GM12878 (cell line): Measurements from ENCODE around the gene ERVMER34-1. TPM values are rescaled to one million over a fixed set of nuclear protein-coding genes. Genes with fewer than 3 reads are reported as not detected.

Experiments used
- ATAC-seq: fragments of 200-7000 bp; cut with Tn5 transposase; 3 replicates; pipeline ENCODE4 v1.9.1; 2020; ENCODE audit warnings: mild to moderate bottlenecking, moderate library complexity
- BruUV-seq: library from RNA; stranded (reverse); fragments of 400-500 nt; replicated peaks from 2 replicates; lab custom pipeline; 2021; lab: Mats Ljungman, UMichigan
- CTCF ChIA-PET: fragments of 300-600 bp; sonication (Branson Sonifier 250); formaldehyde crosslinking; extraction: SDS; loops from one replicate; lab custom pipeline; 2021; ENCODE audit warnings: inconsistent platforms; lab: Yijun Ruan, JAX
- POLR2A ChIA-PET: fragments of 350-600 bp; formaldehyde crosslinking; extraction: SDS; loops from one replicate; lab custom pipeline; 2021; ENCODE audit warnings: inconsistent platforms; lab: Charles Lee
- RAD21 ChIA-PET: fragments of 300-600 bp; sonication (Branson Sonifier 250); formaldehyde crosslinking; loops from one replicate; lab custom pipeline; 2023; ENCODE audit warnings: antibody characterized with exemption; ENCODE audit not compliant: unreplicated experiment; lab: Charles Lee
- SMC1A ChIA-PET: fragments of 300-600 bp; sonication (Branson Sonifier 250); formaldehyde crosslinking; loops from one replicate; lab custom pipeline; 2023; ENCODE audit not compliant: unreplicated experiment, uncharacterized antibody; lab: Charles Lee
- DNase-seq: peaks from one replicate; pipeline ENCODE4 v3.0.0-alpha.2; 2011; ENCODE audit warnings: low read depth, low spot score
- FAIRE-seq: peaks from 3 replicates; lab custom pipeline; 2011; peaks lifted over from hg19 to GRCh38; lab: Jason Lieb, UNC
- H2AFZ ChIP-seq: 2 replicates; pipeline ENCODE4 v1.6.0; 2011; ENCODE audit warnings: low read depth, low read length, control low read depth; ENCODE audit not compliant: control insufficient read depth
- H3K27ac ChIP-seq: 2 replicates; pipeline ENCODE4 v1.5.1; 2011; ENCODE audit warnings: control low read depth; ENCODE audit not compliant: control insufficient read depth, insufficient read depth
- H3K27me3 ChIP-seq, 2 experiments: replicated peaks in 1 of 2; 2 replicates each; pipeline versions ENCODE4 v1.6.0 to v1.6.1; 2011; ENCODE audit warnings: low read length in 1 of 2; ENCODE audit not compliant: control insufficient read depth in 2 of 2, insufficient read depth in 2 of 2
- H3K36me3 ChIP-seq, 2 experiments: 2 replicates each; pipeline ENCODE4 v1.5.1; 2011; ENCODE audit warnings: low read length in 1 of 2; ENCODE audit not compliant: control insufficient read depth in 2 of 2, insufficient read depth in 2 of 2
- H3K4me1 ChIP-seq: 2 replicates; pipeline ENCODE4 v1.6.1; 2011; ENCODE audit warnings: mild to moderate bottlenecking, low read length, moderate library complexity, mixed read lengths; ENCODE audit not compliant: control insufficient read depth, insufficient read depth
- H3K4me2 ChIP-seq: 2 replicates; pipeline ENCODE4 v1.6.0; 2011; ENCODE audit warnings: control low read depth; ENCODE audit not compliant: control insufficient read depth, insufficient read depth
- H3K4me3 ChIP-seq: fragments of 200-600 bp; sonication (generic); 2 replicates; pipeline ENCODE4 v1.5.1; 2016
- H3K79me2 ChIP-seq: 2 replicates; pipeline ENCODE4 v1.6.0; 2011; ENCODE audit warnings: low read length; ENCODE audit not compliant: control insufficient read depth, insufficient read depth
- H3K9ac ChIP-seq: 2 replicates; pipeline ENCODE4 v1.8.0; 2011; ENCODE audit warnings: low read length, control low read depth, mixed read lengths; ENCODE audit not compliant: control insufficient read depth, insufficient read depth
- H3K9me3 ChIP-seq: replicated peaks from 3 replicates; pipeline ENCODE4 v1.5.1; 2011; ENCODE audit warnings: mild to moderate bottlenecking, low read length; ENCODE audit not compliant: control insufficient read depth, insufficient read depth
- H4K20me1 ChIP-seq: 2 replicates; pipeline ENCODE4 v1.6.0; 2011; ENCODE audit not compliant: control insufficient read depth, insufficient read depth
- BMI1 ChIP-seq: fragments of 450-650 bp; IDR thresholded peaks from 2 replicates; pipeline ENCODE4 v1.6.1; 2016; ENCODE audit warnings: mild to moderate bottlenecking, moderate library complexity, borderline replicate concordance
- CHD2 ChIP-seq: IDR thresholded peaks from 2 replicates; pipeline ENCODE4 v1.6.1; 2011; ENCODE audit warnings: low read depth, low read length, improper control_type of control experiment, borderline replicate concordance
- CREM ChIP-seq: IDR thresholded peaks from 2 replicates; pipeline ENCODE4 v1.6.1; 2014; ENCODE audit warnings: antibody characterized with exemption, low read depth
- DPF2 ChIP-seq: fragments of 450-650 bp; IDR thresholded peaks from 2 replicates; pipeline ENCODE4 v1.6.1; 2017; ENCODE audit warnings: mild to moderate bottlenecking
- EED ChIP-seq: sonication (generic); IDR thresholded peaks from 2 replicates; pipeline ENCODE4 v1.6.1; 2016; ENCODE audit warnings: antibody characterized with exemption, low read depth
- FOXK2 ChIP-seq: fragments of 450-650 bp; IDR thresholded peaks from 2 replicates; pipeline ENCODE4 v1.6.1; 2017; ENCODE audit warnings: mild to moderate bottlenecking, moderate library complexity
- PAX5 ChIP-seq: IDR thresholded peaks from 2 replicates; pipeline ENCODE4 v1.6.1; 2011; ENCODE audit warnings: low read depth, low read length, borderline replicate concordance
- PAX8 ChIP-seq: fragments of 450-650 bp; IDR thresholded peaks from 2 replicates; pipeline ENCODE4 v1.6.1; 2017; ENCODE audit warnings: mild to moderate bottlenecking, moderate library complexity
- POLR2A ChIP-seq: IDR thresholded peaks from 2 replicates; pipeline ENCODE4 v1.6.1; 2011; ENCODE audit warnings: low read depth, mild to moderate bottlenecking, low read length
- RAD21 ChIP-seq: IDR thresholded peaks from 2 replicates; pipeline ENCODE4 v1.6.1; 2011; ENCODE audit warnings: mild to moderate bottlenecking, low read depth, low read length, moderate library complexity; ENCODE audit not compliant: insufficient read depth
- RFX5 ChIP-seq: IDR thresholded peaks from 2 replicates; pipeline ENCODE4 v1.6.1; 2011; ENCODE audit warnings: low read depth, low read length, improper control_type of control experiment
- SUPT20H ChIP-seq: IDR thresholded peaks from 2 replicates; pipeline ENCODE4 v1.6.1; 2011; ENCODE audit warnings: low read depth, mild to moderate bottlenecking, low read length, moderate library complexity, borderline replicate concordance; ENCODE audit not compliant: control insufficient read depth
- SUZ12 ChIP-seq: fragments of 200-600 bp; sonication (generic); IDR thresholded peaks from one replicate; pipeline ENCODE4 v1.6.1; 2018; ENCODE audit warnings: antibody characterized with exemption, mild to moderate bottlenecking; ENCODE audit not compliant: unreplicated experiment
- in situ Hi-C: fragments of 300-500 bp; cut with MboI; formaldehyde crosslinking; loops from 9 replicates; pipeline ENCODE4 v1.14.3; 2018; ENCODE audit warnings: mixed read lengths
- intact Hi-C: fragments of 100-400 bp; cut with micrococcal nuclease; formaldehyde crosslinking; loops from one replicate; pipeline ENCODE4 v1.14.2; 2022; ENCODE audit not compliant: unreplicated experiment
- polyA plus RNA-seq, 11 experiments: library from polyadenylated mRNA; depleted of rRNA in 4 of 11; unstranded in 6 of 11; stranded (reverse) in 5 of 11; fragments of >200 nt; fragmentation: Nextera tagmentation in 4 of 11; fragmentation: Illumina TruSeq in 1 of 11; extraction: Ambion mirVana in 4 of 11; extraction: Trizol in 1 of 11; gene quantifications; 1 replicate in 1 of 11; 2 replicates in 10 of 11; pipeline versions ENCODE4 v1.2.1 to v1.2.3, GENCODE V29; 2011 to 2016; ENCODE audit warnings: inconsistent platforms in 2 of 11, missing spikeins in 2 of 11, low read depth in 1 of 11
- total RNA-seq, 4 experiments: library from RNA; depleted of rRNA in 3 of 4; stranded (reverse); fragments of >200 nt in 3 of 4; fragmentation: Illumina TruSeq in 1 of 4; extraction: Trizol in 1 of 4; gene quantifications; 2 replicates each; pipeline versions ENCODE4 v1.2.1 to v1.2.3, GENCODE V29; 2013 to 2021
- TF ChIP-seq, protein P1 (sequence below): IDR thresholded peaks from 2 replicates; pipeline ENCODE4 v1.6.1; 2011; ENCODE audit warnings: borderline replicate concordance, low read depth, mild to moderate bottlenecking, moderate library complexity, low read length; ENCODE audit not compliant: insufficient read depth, poor library complexity, severe bottlenecking
- TF ChIP-seq, protein P2 (sequence below): fragments of 450-650 bp; IDR thresholded peaks from 2 replicates; pipeline ENCODE4 v1.6.1; 2017; ENCODE audit warnings: mild to moderate bottlenecking, moderate library complexity
- TF ChIP-seq, protein P3 (sequence below): fragments of 450-650 bp; IDR thresholded peaks from 2 replicates; pipeline ENCODE4 v1.6.1; 2017; ENCODE audit warnings: mild to moderate bottlenecking, low read depth, inconsistent platforms; ENCODE audit not compliant: poor library complexity, severe bottlenecking

The ERVMER34-1 gene
- total and polyA plus RNA-seq, 10 of the 15 experiments (the other 5 are each of a cell fraction or from before 2014, with no cell fraction given): not detected

DNA sequence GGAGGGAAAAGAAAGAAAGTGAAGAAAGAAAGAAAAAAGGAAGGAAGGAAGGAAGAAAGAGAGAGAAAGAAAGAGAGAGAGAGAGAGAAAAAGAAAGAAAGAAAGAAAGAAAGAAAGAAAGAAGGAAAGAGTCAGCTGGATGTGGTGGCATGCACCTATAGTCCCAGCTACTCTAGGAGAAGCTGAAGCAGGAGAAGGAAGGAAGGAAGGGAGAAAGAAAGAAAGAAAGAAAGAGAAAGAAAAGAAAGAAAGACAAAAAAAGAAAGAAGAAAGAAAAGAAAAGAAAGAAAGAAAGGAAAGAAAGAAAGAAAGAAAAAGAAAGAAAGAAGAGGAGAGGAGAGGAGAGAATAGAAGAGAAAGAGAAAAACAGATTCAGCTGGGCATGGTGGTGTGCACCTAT, 44.3 kb upstream of the ERVMER34-1 start:
- H3K4me3 ChIP-seq: no peak overlapping the region
- ChIA-PET RAD21 (no interaction called here), CTCF (no interaction called here), POLR2A (interaction anchor here (0.7 kb wide), 1 partner anchor 745 kb away, joined by 3 read pairs; the partner anchor contains the start of gene SPATA18), SMC1A (interaction anchor here (0.7 kb wide), 1 partner anchor 340 kb away, joined by 3 read pairs; no protein-coding TSS in a partner anchor)
- no peaks in the 10 kb centered on the region for H3K9me3 ChIP-seq
- H3K9ac ChIP-seq: no peak overlapping the region
- H3K27me3 ChIP-seq: no peaks in the 10 kb centered on the region
- in situ Hi-C loops (no loop called here), intact Hi-C loops (no loop called here)
- no peak for ATAC-seq
- H4K20me1 ChIP-seq: no peaks in the 10 kb centered on the region
- no peak for FAIRE-seq
- H3K4me1 ChIP-seq: no peaks in the 10 kb centered on the region
- no peak overlapping the region for H2AFZ ChIP-seq
- DNase-seq: no peak
- no peak overlapping the region for H3K4me2 ChIP-seq
- H3K36me3 ChIP-seq: no peaks in the 10 kb centered on the region
- BruUV-seq: no TSS peak
- no peak overlapping the region for H3K27ac ChIP-seq
- H3K79me2 ChIP-seq: no peaks in the 10 kb centered on the region
- TF ChIP-seq, protein P1, sequence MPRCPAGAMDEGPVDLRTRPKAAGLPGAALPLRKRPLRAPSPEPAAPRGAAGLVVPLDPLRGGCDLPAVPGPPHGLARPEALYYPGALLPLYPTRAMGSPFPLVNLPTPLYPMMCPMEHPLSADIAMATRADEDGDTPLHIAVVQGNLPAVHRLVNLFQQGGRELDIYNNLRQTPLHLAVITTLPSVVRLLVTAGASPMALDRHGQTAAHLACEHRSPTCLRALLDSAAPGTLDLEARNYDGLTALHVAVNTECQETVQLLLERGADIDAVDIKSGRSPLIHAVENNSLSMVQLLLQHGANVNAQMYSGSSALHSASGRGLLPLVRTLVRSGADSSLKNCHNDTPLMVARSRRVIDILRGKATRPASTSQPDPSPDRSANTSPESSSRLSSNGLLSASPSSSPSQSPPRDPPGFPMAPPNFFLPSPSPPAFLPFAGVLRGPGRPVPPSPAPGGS: no peak
- TF ChIP-seq POLR2A: no peak
- no peak for TF ChIP-seq BMI1
- no peak for TF ChIP-seq CREM
- TF ChIP-seq, protein P2, sequence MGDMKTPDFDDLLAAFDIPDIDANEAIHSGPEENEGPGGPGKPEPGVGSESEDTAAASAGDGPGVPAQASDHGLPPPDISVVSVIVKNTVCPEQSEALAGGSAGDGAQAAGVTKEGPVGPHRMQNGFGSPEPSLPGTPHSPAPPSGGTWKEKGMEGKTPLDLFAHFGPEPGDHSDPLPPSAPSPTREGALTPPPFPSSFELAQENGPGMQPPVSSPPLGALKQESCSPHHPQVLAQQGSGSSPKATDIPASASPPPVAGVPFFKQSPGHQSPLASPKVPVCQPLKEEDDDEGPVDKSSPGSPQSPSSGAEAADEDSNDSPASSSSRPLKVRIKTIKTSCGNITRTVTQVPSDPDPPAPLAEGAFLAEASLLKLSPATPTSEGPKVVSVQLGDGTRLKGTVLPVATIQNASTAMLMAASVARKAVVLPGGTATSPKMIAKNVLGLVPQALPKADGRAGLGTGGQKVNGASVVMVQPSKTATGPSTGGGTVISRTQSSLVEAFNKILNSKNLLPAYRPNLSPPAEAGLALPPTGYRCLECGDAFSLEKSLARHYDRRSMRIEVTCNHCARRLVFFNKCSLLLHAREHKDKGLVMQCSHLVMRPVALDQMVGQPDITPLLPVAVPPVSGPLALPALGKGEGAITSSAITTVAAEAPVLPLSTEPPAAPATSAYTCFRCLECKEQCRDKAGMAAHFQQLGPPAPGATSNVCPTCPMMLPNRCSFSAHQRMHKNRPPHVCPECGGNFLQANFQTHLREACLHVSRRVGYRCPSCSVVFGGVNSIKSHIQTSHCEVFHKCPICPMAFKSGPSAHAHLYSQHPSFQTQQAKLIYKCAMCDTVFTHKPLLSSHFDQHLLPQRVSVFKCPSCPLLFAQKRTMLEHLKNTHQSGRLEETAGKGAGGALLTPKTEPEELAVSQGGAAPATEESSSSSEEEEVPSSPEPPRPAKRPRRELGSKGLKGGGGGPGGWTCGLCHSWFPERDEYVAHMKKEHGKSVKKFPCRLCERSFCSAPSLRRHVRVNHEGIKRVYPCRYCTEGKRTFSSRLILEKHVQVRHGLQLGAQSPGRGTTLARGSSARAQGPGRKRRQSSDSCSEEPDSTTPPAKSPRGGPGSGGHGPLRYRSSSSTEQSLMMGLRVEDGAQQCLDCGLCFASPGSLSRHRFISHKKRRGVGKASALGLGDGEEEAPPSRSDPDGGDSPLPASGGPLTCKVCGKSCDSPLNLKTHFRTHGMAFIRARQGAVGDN: no peak
- TF ChIP-seq, protein P3, sequence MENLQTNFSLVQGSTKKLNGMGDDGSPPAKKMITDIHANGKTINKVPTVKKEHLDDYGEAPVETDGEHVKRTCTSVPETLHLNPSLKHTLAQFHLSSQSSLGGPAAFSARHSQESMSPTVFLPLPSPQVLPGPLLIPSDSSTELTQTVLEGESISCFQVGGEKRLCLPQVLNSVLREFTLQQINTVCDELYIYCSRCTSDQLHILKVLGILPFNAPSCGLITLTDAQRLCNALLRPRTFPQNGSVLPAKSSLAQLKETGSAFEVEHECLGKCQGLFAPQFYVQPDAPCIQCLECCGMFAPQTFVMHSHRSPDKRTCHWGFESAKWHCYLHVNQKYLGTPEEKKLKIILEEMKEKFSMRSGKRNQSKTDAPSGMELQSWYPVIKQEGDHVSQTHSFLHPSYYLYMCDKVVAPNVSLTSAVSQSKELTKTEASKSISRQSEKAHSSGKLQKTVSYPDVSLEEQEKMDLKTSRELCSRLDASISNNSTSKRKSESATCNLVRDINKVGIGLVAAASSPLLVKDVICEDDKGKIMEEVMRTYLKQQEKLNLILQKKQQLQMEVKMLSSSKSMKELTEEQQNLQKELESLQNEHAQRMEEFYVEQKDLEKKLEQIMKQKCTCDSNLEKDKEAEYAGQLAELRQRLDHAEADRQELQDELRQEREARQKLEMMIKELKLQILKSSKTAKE: no peak
- TF ChIP-seq SUPT20H: no peak
- no peak for TF ChIP-seq RAD21
- TF ChIP-seq FOXK2: no peak
- no peak for TF ChIP-seq SUZ12
- TF ChIP-seq EED: no peak
- TF ChIP-seq DPF2: no peak
- TF ChIP-seq PAX5: no peak
- no peak for TF ChIP-seq PAX8
- no peak for TF ChIP-seq RFX5
- no peak for TF ChIP-seq CHD2
